B cell (primary cell): Measurements from ENCODE around the gene PHEX. TPM values are rescaled to one million over a fixed set of nuclear protein-coding genes. Genes with fewer than 3 reads are reported as not detected.

Source experiments
- ATAC-seq: fragments of 200-7000 bp; cut with Tn5 transposase; one replicate; pipeline ENCODE4 v1.10.0; 2021; ENCODE audit warnings: low read depth, mild to moderate bottlenecking, moderate number of reproducible peaks, moderate library complexity
- CTCF ChIA-PET: fragments of 350-600 bp; sonication (Branson Sonifier 250); formaldehyde crosslinking; loops from one replicate; lab custom pipeline; 2021; ENCODE audit warnings: antibody characterized with exemption, inconsistent platforms; lab: Charles Lee
- POLR2A ChIA-PET: fragments of 350-600 bp; sonication (Branson Sonifier 250); formaldehyde crosslinking; loops from one replicate; lab custom pipeline; 2021; ENCODE audit warnings: antibody characterized with exemption; lab: Charles Lee
- DNase-seq: peaks from one replicate; pipeline ENCODE4 v3.0.0; 2013
- H2AFZ ChIP-seq: 2 replicates; pipeline ENCODE4 v1.6.1; 2012; ENCODE audit warnings: mild to moderate bottlenecking, low read depth, low read length; ENCODE audit not compliant: insufficient read depth, poor library complexity, severe bottlenecking
- H3K27ac ChIP-seq, 2 donors: 1 replicate in 1 of 2; 2 replicates in 1 of 2; pipeline ENCODE4 v1.5.1; 2012 to 2013; ENCODE audit warnings: low read length in 2 of 2, mild to moderate bottlenecking in 2 of 2, moderate library complexity in 1 of 2
- H3K27me3 ChIP-seq, 4 experiments: fragments of 200-600 bp in 1 of 4; sonication (generic) in 1 of 4; replicated peaks in 1 of 4; 1 replicate in 2 of 4; 2 replicates in 2 of 4; pipeline versions ENCODE4 v1.6.1 to v1.7.0; 2013 to 2016; ENCODE audit warnings: low read length in 3 of 4, mild to moderate bottlenecking in 2 of 4, mixed read lengths in 1 of 4, moderate library complexity in 1 of 4; ENCODE audit not compliant: insufficient read depth in 4 of 4, control insufficient read depth in 3 of 4; ENCODE audit errors: control extremely low read depth in 1 of 4
- H3K36me3 ChIP-seq, 2 experiments: replicated peaks in 1 of 2; 1 replicate in 1 of 2; 2 replicates in 1 of 2; pipeline versions ENCODE4 v1.6.1 to v1.7.1; 2013; ENCODE audit warnings: low read length in 1 of 2; ENCODE audit not compliant: insufficient read depth in 2 of 2, control insufficient read depth in 1 of 2; ENCODE audit errors: control extremely low read depth in 1 of 2, extremely low read depth in 1 of 2
- H3K4me1 ChIP-seq, 2 donors: fragments of 200-600 bp in 1 of 2; sonication (generic) in 1 of 2; 1 replicate in 1 of 2; 2 replicates in 1 of 2; pipeline versions ENCODE4 v1.5.1 to v1.6.1; 2013 to 2017; ENCODE audit warnings: low read length in 2 of 2; ENCODE audit not compliant: control insufficient read depth in 2 of 2, insufficient read depth in 2 of 2
- H3K4me2 ChIP-seq: replicated peaks from 2 replicates; pipeline ENCODE3; 2012; ENCODE audit warnings: mild to moderate bottlenecking, low read depth, low read length; ENCODE audit not compliant: poor library complexity, severe bottlenecking
- H3K4me3 ChIP-seq, 5 experiments: fragments of 200-600 bp in 1 of 5; sonication (generic) in 1 of 5; 1 replicate in 3 of 5; 2 replicates in 2 of 5; pipeline versions ENCODE4 v1.5.1 to v1.7.0; 2011 to 2016; ENCODE audit warnings: low read length in 4 of 5, mild to moderate bottlenecking in 4 of 5, low read depth in 2 of 5, control low read depth in 1 of 5, moderate library complexity in 1 of 5; ENCODE audit not compliant: insufficient read depth in 1 of 5; ENCODE audit errors: control extremely low read depth in 1 of 5, extremely low read depth in 1 of 5
- H3K79me2 ChIP-seq: fragments of 200-600 bp; sonication (generic); one replicate; pipeline ENCODE4 v1.6.0; 2016; ENCODE audit warnings: low read length; ENCODE audit not compliant: control insufficient read depth, insufficient read depth
- H3K9ac ChIP-seq: fragments of 200-600 bp; sonication (generic); 2 replicates; pipeline ENCODE4 v1.6.1; 2017; ENCODE audit warnings: mild to moderate bottlenecking, low read length, moderate library complexity
- H3K9me3 ChIP-seq, 3 donors: one replicate each; pipeline versions ENCODE4 v1.6.1 to v1.7.1; 2013; ENCODE audit warnings: low read length in 2 of 3; ENCODE audit not compliant: control insufficient read depth in 2 of 3, insufficient read depth in 1 of 3; ENCODE audit errors: control extremely low read depth in 1 of 3
- H4K20me1 ChIP-seq: 2 replicates; pipeline ENCODE4 v1.6.0; 2012; ENCODE audit warnings: mild to moderate bottlenecking, low read length; ENCODE audit not compliant: insufficient read depth, control insufficient read depth, poor library complexity, severe bottlenecking
- H3K27ac Mint-ChIP-seq: one replicate; pipeline ENCODE4 v1.8.0; 2021; ENCODE audit warnings: mixed read lengths
- H3K27me3 Mint-ChIP-seq: one replicate; pipeline ENCODE4 v1.8.0; 2021; ENCODE audit warnings: mixed read lengths
- H3K4me1 Mint-ChIP-seq: one replicate; pipeline ENCODE4 v1.8.0; 2021; ENCODE audit warnings: mixed read lengths
- H3K4me3 Mint-ChIP-seq: one replicate; pipeline ENCODE4 v1.8.0; 2021; ENCODE audit warnings: mixed read lengths
- H3K9me3 Mint-ChIP-seq: one replicate; pipeline ENCODE4 v1.8.0; 2022; ENCODE audit warnings: mixed read lengths; ENCODE audit not compliant: insufficient read depth
- EZH2 ChIP-seq: IDR thresholded peaks from 2 replicates; pipeline ENCODE4 v1.6.1; 2012; ENCODE audit warnings: borderline replicate concordance, low read depth, mild to moderate bottlenecking, moderate library complexity, low read length; ENCODE audit not compliant: insufficient read depth, poor library complexity, severe bottlenecking
- WGBS: methylation state at CpG from one replicate; pipeline ENCODE4 v1.1.5; 2013; ENCODE audit warnings: missing lambda C conversion rate; ENCODE audit not compliant: insufficient coverage; 5-methylcytosine and 5-hydroxymethylcytosine counted together
- intact Hi-C: fragments of 100-400 bp; cut with micrococcal nuclease; formaldehyde crosslinking; loops from one replicate; pipeline ENCODE4 v1.10.0; 2022
- polyA plus RNA-seq: library from polyadenylated mRNA; depleted of rRNA; stranded (reverse); fragments of >200 nt; gene quantifications from 2 replicates; pipeline ENCODE4 v1.2.3, GENCODE V29; 2012
- total RNA-seq, 2 donors: library from RNA; stranded (reverse); fragments of 120-200 nt in 1 of 2; gene quantifications; 1 replicate in 1 of 2; 2 replicates in 1 of 2; pipeline versions ENCODE4 v1.2.3 to v1.2.4, GENCODE V29; 2013 to 2022
- TF ChIP-seq, protein P1 (sequence below): fragments of 200-600 bp; IDR thresholded peaks from one replicate; pipeline ENCODE4 v1.8.0; 2022; ENCODE audit warnings: antibody characterized with exemption, mild to moderate bottlenecking

Gene PHEX
- total and polyA plus RNA-seq, 2 donors (not counting 1 experiment from before 2014, with no cell fraction given) = 0.01 to 0.15 TPM

GRCh38 chrX:22090181-22090580 lies 58.1 kb downstream of the PHEX start:
- ChIA-PET CTCF (interaction anchor here (1.6 kb wide), 1 partner anchor 9 kb away, joined by 5 read pairs; no protein-coding TSS in a partner anchor), POLR2A (no interaction called here)
- WGBS = 100% methylated on average over 2 of the region's 4 CpGs
- no peaks in the 10 kb centered on the region for H4K20me1 ChIP-seq
- H3K27ac ChIP-seq = no peak overlapping the region
- H3K27me3 Mint-ChIP-seq = no peaks in the 10 kb centered on the region
- no peak overlapping the region for H3K27ac Mint-ChIP-seq
- intact Hi-C loops = no loop called here
- H3K4me1 ChIP-seq = no peaks in the 10 kb centered on the region
- H3K4me1 Mint-ChIP-seq = no peaks in the 10 kb centered on the region
- TF ChIP-seq, protein P1, sequence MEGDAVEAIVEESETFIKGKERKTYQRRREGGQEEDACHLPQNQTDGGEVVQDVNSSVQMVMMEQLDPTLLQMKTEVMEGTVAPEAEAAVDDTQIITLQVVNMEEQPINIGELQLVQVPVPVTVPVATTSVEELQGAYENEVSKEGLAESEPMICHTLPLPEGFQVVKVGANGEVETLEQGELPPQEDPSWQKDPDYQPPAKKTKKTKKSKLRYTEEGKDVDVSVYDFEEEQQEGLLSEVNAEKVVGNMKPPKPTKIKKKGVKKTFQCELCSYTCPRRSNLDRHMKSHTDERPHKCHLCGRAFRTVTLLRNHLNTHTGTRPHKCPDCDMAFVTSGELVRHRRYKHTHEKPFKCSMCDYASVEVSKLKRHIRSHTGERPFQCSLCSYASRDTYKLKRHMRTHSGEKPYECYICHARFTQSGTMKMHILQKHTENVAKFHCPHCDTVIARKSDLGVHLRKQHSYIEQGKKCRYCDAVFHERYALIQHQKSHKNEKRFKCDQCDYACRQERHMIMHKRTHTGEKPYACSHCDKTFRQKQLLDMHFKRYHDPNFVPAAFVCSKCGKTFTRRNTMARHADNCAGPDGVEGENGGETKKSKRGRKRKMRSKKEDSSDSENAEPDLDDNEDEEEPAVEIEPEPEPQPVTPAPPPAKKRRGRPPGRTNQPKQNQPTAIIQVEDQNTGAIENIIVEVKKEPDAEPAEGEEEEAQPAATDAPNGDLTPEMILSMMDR = no peak
- TF ChIP-seq EZH2 = no peak
- H2AFZ ChIP-seq = no peak overlapping the region
- H3K9ac ChIP-seq = no peak overlapping the region
- H3K4me3 ChIP-seq = no peak overlapping the region
- H3K9me3 Mint-ChIP-seq = peaks cover 3% of the 10 kb centered on the region
- H3K36me3 ChIP-seq = no peaks in the 10 kb centered on the region
- H3K27me3 ChIP-seq = no peaks in the 10 kb centered on the region
- DNase-seq (no peak), ATAC-seq (no peak)
- no peaks in the 10 kb centered on the region for H3K9me3 ChIP-seq
- no peak overlapping the region for H3K4me3 Mint-ChIP-seq
- no peak overlapping the region for H3K4me2 ChIP-seq
- no peaks in the 10 kb centered on the region for H3K79me2 ChIP-seq

GRCh38 chrX:22093550-22093949 lies 61.4 kb downstream of the PHEX start:
- Histone ChIP-seq H3K4me2 (no peak overlapping the region), H3K9ac (no peak overlapping the region), H3K27me3 (no peaks in the 10 kb centered on the region), H3K9me3 (no peaks in the 10 kb centered on the region), H2AFZ (no peak overlapping the region), H3K27ac (no peak overlapping the region), H3K4me1 (no peaks in the 10 kb centered on the region), H4K20me1 (no peaks in the 10 kb centered on the region), H3K4me3 (no peak overlapping the region), H3K79me2 (no peaks in the 10 kb centered on the region), H3K36me3 (no peaks in the 10 kb centered on the region)
- CTCF ChIA-PET = no interaction called here
- no peak for DNase-seq
- H3K4me3 Mint-ChIP-seq = no peak overlapping the region
- intact Hi-C loops = no loop called here
- no peaks in the 10 kb centered on the region for H3K27me3 Mint-ChIP-seq
- ATAC-seq = no peak
- POLR2A ChIA-PET = no interaction called here
- no peak for TF ChIP-seq EZH2
- TF ChIP-seq, protein P1 = no peak
- peaks cover 3% of the 10 kb centered on the region for H3K9me3 Mint-ChIP-seq
- no peak overlapping the region for H3K27ac Mint-ChIP-seq
- no CpG with 5 or more reads among the region's 3 CpGs for WGBS
- H3K4me1 Mint-ChIP-seq = no peaks in the 10 kb centered on the region
